Spinal cord (tissue), 10 donors: ENCODE data around the gene FAAP100. TPM values are rescaled to one million over a fixed set of nuclear protein-coding genes. Genes with fewer than 3 reads are reported as not detected.
"Not testable (repeated sequence)": the region's sequence is repeated elsewhere in the genome, so short reads cannot be mapped to it uniquely, and the experiment has no call there.

Source experiments
- DNase-seq, 6 donors: peaks; one replicate each; pipeline versions ENCODE4 v3.0.0 to v3.0.0-alpha.2; 2013 to 2015; ENCODE audit warnings: low spot score in 6 of 6, low read depth in 4 of 6
- H3K27ac ChIP-seq: one replicate; pipeline ENCODE4 v1.5.1; 2013; ENCODE audit warnings: low read depth, low read length, control low read depth
- H3K27me3 ChIP-seq: one replicate; pipeline ENCODE4 v1.6.1; 2013; ENCODE audit warnings: low read length; ENCODE audit not compliant: control insufficient read depth, insufficient read depth
- H3K36me3 ChIP-seq: one replicate; pipeline ENCODE4 v1.6.1; 2013; ENCODE audit warnings: low read length; ENCODE audit not compliant: control insufficient read depth, insufficient read depth
- H3K4me1 ChIP-seq: one replicate; pipeline ENCODE4 v1.6.1; 2013; ENCODE audit warnings: low read length; ENCODE audit not compliant: control insufficient read depth, insufficient read depth
- H3K4me3 ChIP-seq: one replicate; pipeline ENCODE4 v1.5.1; 2013; ENCODE audit warnings: low read depth, low read length, control low read depth
- H3K9me3 ChIP-seq: one replicate; pipeline ENCODE4 v1.6.1; 2013; ENCODE audit warnings: low read length; ENCODE audit not compliant: control insufficient read depth, insufficient read depth
- WGBS: methylation state at CpG from one replicate; pipeline ENCODE4 v1.1.5; 2013; ENCODE audit warnings: missing lambda C conversion rate; ENCODE audit not compliant: insufficient coverage; 5-methylcytosine and 5-hydroxymethylcytosine counted together
- polyA plus RNA-seq, 2 donors: library from polyadenylated mRNA; unstranded; fragments of 120-200 nt; gene quantifications; one replicate each; pipeline ENCODE4 v1.2.1, GENCODE V29; 2013; ENCODE audit not compliant: insufficient read length in 2 of 2
- total RNA-seq, 2 donors: library from RNA; depleted of rRNA in 1 of 2; stranded (reverse); fragments of 120-200 nt in 1 of 2; fragments of >200 nt in 1 of 2; gene quantifications; one replicate each; pipeline versions ENCODE4 v1.2.3 to v1.2.4, GENCODE V29; 2013 to 2014
- donor health status: healthy.

FAAP100 gene
- total and polyA plus RNA-seq, 4 donors, result 16.9 to 70.9 (median 39.2) TPM

GRCh38 chr17:81535480-81536298 lies 16.5 kb downstream of the FAAP100 start:
- Histone ChIP-seq H3K9me3 (no peaks in the 10 kb centered on the region), H3K27ac (no peak overlapping the region), H3K4me3 (no peak overlapping the region), H3K27me3 (peaks cover 17% of the 10 kb centered on the region), H3K36me3 (peaks cover 37% of the 10 kb centered on the region), H3K4me1 (peaks cover 25% of the 10 kb centered on the region)
- 50% methylated on average over 9 of the region's 13 CpGs for WGBS
- DNase-seq, result no peak

- WGBS, result 88% methylated on average over 4 of the region's 5 CpGs
- H3K9me3 ChIP-seq, result no peaks in the 10 kb centered on the region
- no peak for DNase-seq
- peaks cover 17% of the 10 kb centered on the region for H3K27me3 ChIP-seq
- H3K4me1 ChIP-seq, result peaks cover 25% of the 10 kb centered on the region
- no peak overlapping the region for H3K4me3 ChIP-seq
- no peak overlapping the region for H3K27ac ChIP-seq
- peaks cover 30% of the 10 kb centered on the region for H3K36me3 ChIP-seq
These were observed 17.2 kb downstream of the FAAP100 start for GRCh38 chr17:81535007-81535328.

GRCh38 chr17:81534157-81535006 lies 17.8 kb downstream of the FAAP100 start:
- Histone ChIP-seq H3K36me3 (peaks cover 25% of the 10 kb centered on the region), H3K4me3 (no peak overlapping the region), H3K9me3 (no peaks in the 10 kb centered on the region), H3K27me3 (peaks cover 17% of the 10 kb centered on the region), H3K4me1 (peaks cover 25% of the 10 kb centered on the region), H3K27ac (no peak overlapping the region)
- 72% methylated on average over 3 of the region's 6 CpGs for WGBS
- DNase-seq, result no peak

- WGBS, result 68% methylated on average over 20 of the region's 21 CpGs
- Histone ChIP-seq H3K4me3 (no peak overlapping the region), H3K9me3 (no peaks in the 10 kb centered on the region), H3K4me1 (peaks cover 25% of the 10 kb centered on the region), H3K36me3 (peaks cover 22% of the 10 kb centered on the region), H3K27me3 (peaks cover 19% of the 10 kb centered on the region), H3K27ac (no peak overlapping the region)
- no peak for DNase-seq
These were observed 18.6 kb downstream of the FAAP100 start for GRCh38 chr17:81533339-81534141.

- Histone ChIP-seq H3K36me3 (peaks cover 13% of the 10 kb centered on the region), H3K27me3 (peaks cover 21% of the 10 kb centered on the region), H3K4me1 (peaks cover 21% of the 10 kb centered on the region), H3K27ac (no peak overlapping the region), H3K9me3 (no peaks in the 10 kb centered on the region), H3K4me3 (no peak overlapping the region)
- 93% methylated on average over 10 of the region's 11 CpGs for WGBS
- DNase-seq, result no peak
These were observed 19.5 kb downstream of the FAAP100 start for GRCh38 chr17:81532490-81533287.

- H3K9me3 ChIP-seq, H3K36me3 ChIP-seq, H3K4me3 ChIP-seq, H3K27ac ChIP-seq, DNase-seq: not testable (repeated sequence)
- 97% methylated on average over 3 of the region's 3 CpGs for WGBS
- Histone ChIP-seq H3K4me1 (peaks cover 16% of the 10 kb centered on the region), H3K27me3 (peaks cover 18% of the 10 kb centered on the region)
These were observed 20.2 kb downstream of the FAAP100 start for GRCh38 chr17:81531998-81532404.

- not testable (repeated sequence) for H3K4me3 ChIP-seq, DNase-seq, H3K36me3 ChIP-seq, H3K27ac ChIP-seq, H3K9me3 ChIP-seq, H3K4me1 ChIP-seq
- H3K27me3 ChIP-seq, result peaks cover 15% of the 10 kb centered on the region
- 79% methylated on average over 6 of the region's 6 CpGs for WGBS
These were observed 21.1 kb downstream of the FAAP100 start for GRCh38 chr17:81531013-81531412.

GRCh38 chr17:81529437-81529803 lies 22.7 kb downstream of the FAAP100 start:
- H3K9me3 ChIP-seq, result no peaks in the 10 kb centered on the region
- peaks cover 16% of the 10 kb centered on the region for H3K27me3 ChIP-seq
- no peak overlapping the region for H3K4me3 ChIP-seq
- 92% methylated on average over 5 of the region's 6 CpGs for WGBS
- no peak for DNase-seq
- peaks cover 6% of the 10 kb centered on the region for H3K36me3 ChIP-seq
- H3K4me1 ChIP-seq, result peaks cover 17% of the 10 kb centered on the region
- H3K27ac ChIP-seq, result no peak overlapping the region
